Right renal pelvis (tissue), 4 donors: ENCODE results near the gene PDE11A. TPM values are rescaled to one million over a fixed set of nuclear protein-coding genes. Genes with fewer than 3 reads are reported as not detected.

Experiments
- DNase-seq, 4 donors: peaks; one replicate each; pipeline ENCODE4 v3.0.0-alpha.2; 2013; ENCODE audit warnings: low read depth in 4 of 4, low spot score in 3 of 4, missing footprints in 1 of 4
- polyA plus RNA-seq, 4 donors: library from polyadenylated mRNA; unstranded; fragments of 120-200 nt; gene quantifications; one replicate each; pipeline ENCODE4 v1.2.1, GENCODE V29; 2013; ENCODE audit not compliant: insufficient read length in 4 of 4

Gene PDE11A
- polyA plus RNA-seq, 4 donors: 4.7 to 8.6 (median 7.1) TPM

DNA sequence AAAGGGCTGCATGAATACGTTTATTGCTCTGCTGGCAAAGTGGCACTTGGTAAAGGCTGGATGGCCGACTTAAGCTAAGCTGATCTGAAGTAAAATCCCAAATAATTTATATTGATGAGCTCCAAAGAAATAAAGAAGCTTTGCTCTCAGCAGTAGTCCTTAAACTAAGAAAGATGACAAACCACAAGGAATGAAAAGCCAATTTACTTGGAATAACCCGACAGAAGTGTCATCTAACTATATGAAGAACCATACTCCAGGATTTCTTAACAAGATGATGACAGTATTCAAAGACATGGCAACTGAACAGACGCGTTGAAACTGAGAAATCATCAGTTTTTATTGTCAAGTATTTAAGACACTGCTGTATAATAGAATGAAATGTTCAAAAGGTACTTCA lies 294.1 kb downstream of the PDE11A start:
- no peak for DNase-seq

DNA sequence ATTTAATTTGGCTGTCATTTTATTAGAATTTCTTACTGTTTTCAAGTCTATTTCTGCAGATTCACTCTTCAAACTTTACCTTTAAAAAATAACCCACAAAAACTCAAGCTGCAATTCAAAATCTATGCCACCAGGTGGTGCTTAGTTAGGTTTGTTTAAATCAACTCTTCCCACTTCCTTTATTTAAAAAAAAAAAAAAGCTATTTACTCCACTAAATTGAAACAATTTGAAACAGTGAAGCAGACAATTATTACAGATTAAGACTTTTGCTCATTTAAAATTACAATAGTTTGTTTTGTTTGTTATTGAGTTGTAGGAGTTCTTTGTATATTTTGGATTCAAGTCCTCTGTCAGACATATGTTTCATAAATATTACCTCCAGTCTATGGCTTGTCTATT lies 300.0 kb downstream of the PDE11A start:
- DNase-seq: no peak

DNA sequence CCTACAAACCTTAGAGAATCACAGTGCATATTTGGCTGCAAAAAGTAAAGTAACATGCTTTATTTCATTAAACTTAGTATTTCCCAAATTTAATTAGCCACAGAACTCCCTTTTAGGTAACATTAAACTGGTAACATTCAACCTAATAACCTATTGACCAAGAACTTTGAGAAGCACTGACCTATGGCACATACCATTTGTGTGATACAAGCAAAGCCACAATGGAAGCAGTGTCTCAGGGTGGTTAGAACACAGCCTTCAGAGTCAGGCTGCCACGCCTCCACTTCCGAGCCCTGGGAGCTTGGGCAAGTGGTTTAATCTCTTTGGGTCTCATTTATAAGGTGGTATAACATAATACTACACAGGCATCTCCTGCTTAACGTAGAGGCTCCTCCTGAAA lies 301.4 kb downstream of the PDE11A start:
- no peak for DNase-seq

DNA sequence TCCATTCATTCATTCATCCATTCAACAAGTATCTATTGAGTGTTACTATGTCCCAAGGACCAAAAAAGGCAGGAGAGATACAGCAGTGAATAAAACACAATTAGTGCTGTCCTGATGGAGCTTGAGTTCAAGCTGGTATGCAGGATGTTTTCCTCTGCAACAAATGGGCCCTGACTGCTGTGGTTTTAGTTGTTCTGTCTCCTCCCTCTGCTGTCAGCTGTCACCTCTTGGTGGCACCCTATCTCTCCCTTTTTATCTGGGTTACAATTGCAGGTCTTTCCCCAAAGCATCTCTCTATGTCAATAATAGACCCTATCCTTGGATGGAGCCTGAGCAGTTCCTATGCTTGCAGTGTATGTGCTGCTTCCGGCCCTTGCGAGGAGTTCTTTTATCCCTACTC lies 304.8 kb downstream of the PDE11A start:
- DNase-seq: no peak

DNA sequence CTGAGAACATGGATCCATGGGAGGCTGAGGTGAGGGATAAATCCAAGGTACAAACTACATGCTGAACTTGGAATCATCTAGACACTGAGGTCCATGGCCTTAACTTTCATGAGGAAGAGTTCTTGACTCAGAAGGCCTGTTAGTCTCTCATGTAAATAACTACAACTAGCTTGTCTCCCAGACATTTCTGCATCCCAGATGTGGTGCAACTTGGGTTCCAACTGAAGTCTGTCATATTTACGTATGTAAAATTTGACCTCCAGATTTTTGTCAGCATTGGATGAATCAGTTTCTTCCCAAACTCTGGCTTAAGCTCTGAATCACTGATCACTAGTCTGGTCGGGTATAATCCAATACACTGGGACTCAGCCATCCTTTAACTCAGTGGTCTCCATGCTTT lies 306.9 kb downstream of the PDE11A start:
- no peak for DNase-seq

DNA sequence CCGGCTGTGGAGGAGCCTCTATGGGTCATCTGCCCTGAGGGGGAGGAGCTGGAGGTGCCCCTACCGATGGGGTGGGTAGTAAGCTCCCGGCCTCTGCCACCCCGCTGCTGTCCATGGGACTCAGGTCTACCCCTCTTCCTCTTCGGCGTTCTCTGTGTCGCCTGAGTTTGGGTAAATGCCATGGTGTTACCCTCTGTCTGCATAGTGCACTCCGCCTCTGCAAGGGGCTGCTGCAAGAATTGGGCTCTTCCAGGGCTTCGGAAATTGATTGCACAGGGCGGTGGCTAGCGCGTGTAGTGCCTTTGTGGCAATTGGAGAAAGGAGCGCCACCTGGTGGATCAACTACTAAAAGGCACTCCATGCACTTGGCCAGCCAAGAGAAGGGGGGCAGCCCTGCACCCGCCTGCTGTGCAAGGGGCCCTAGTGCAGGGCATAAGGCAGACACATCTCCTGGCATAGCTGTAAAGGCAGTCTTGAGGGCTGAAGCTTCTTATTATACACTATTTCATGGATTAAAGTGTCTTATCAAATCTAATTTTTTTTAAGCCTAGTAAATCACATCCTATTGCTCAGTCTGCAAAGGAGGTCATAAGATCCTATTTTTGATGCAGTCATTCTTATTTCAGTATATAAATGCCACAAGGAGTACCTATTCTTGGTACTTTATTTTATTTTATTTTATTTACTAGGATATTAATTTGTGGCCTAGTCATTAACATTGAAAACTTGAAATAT lies 308.9 kb downstream of the PDE11A start:
- peak; percentile 73 to 78 (median 75) for DNase-seq

DNA sequence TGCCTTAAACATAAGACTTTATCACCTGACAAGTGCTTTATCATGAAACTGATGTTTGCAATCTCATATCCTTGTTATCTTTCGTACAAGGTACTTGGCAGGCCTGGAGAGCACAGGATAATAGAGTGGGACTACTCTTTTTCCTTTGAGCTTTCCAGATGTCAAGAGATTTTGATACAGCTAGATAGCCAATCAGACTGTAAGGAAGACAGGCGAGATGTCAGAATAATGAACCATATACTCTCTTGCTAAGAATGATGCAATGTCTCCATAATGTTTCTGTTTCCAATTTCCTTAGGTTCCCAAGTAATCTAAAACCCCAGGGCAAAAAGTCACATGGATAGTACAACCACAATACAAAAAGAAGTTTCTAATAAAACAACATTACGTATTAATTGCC lies 313.1 kb downstream of the PDE11A start:
- no peak for DNase-seq

DNA sequence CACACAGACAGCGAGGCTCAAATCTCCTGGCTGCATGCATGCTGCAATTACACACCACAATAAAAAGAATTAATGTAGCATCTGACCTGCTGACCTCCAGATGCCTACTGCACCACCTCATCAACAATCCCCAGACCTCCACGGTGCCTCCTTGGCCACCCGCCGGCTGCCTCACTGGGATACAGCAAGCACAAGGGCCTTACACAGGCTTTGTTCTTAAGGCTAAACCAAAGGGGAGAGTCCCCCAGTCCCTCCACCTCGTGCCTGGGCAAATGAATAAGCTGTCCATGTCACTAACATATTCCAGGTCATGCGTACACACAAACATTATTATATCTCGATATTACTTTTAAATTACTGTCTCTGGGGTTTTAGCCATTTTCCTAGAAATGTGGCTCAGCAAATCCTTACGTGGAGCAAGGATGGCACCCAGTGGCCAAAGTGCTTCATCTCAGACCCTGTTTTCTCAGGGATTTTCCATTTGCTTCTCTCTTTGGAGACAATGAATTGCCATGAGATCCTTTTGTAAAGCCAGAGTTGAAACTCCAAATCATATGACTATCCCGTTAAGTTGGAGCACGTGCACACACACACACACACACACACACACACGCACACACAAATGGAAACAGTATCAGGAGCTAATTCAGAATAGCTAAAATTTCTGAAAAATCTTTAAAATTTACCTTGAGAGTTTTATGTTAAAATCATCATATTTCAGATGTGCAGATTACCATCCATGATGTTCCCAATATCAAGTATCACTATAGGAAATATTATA lies 313.8 kb downstream of the PDE11A start:
- peak; percentile 52 to 69 (median 63) for DNase-seq

DNA sequence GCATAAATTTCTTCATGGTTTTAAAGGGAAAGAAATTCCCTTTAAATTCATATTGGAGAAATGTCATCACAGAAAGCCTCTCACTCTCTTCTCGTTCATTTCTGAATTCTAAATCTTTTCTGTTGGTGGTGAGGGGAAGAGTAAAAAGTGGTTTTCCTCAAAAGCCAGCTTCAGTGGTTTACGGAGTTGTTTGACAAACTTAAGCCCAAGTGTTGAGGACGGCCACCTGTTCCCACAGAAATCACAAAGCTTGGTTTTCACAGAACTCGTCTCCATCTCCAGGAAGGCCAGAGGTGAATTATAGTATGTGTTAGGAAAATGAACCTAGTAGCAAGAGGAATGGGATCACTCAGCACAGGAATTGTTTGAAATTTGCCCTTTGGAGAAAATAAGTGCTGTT lies 316.2 kb downstream of the PDE11A start:
- no peak for DNase-seq

DNA sequence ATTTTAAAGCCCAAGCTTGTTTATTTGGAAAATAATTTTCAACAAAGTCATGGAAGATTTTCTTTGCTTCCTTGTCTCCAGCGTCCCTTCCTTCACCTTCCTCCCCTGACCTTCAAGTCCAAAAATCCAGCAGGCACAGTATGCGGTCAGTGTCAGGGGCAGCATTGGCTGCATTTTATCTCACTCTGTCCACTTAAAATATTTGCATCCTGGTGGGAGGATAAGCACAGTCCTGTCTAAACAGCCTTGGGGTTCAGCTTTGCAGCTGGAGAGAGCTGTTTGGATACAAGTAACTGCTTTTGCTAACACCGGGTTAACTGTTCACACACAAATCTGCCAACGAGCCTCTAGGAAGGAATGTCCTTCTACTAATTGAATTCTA lies 318.1 kb downstream of the PDE11A start:
- DNase-seq: peak; percentile 60 to 87 (median 80)

DNA sequence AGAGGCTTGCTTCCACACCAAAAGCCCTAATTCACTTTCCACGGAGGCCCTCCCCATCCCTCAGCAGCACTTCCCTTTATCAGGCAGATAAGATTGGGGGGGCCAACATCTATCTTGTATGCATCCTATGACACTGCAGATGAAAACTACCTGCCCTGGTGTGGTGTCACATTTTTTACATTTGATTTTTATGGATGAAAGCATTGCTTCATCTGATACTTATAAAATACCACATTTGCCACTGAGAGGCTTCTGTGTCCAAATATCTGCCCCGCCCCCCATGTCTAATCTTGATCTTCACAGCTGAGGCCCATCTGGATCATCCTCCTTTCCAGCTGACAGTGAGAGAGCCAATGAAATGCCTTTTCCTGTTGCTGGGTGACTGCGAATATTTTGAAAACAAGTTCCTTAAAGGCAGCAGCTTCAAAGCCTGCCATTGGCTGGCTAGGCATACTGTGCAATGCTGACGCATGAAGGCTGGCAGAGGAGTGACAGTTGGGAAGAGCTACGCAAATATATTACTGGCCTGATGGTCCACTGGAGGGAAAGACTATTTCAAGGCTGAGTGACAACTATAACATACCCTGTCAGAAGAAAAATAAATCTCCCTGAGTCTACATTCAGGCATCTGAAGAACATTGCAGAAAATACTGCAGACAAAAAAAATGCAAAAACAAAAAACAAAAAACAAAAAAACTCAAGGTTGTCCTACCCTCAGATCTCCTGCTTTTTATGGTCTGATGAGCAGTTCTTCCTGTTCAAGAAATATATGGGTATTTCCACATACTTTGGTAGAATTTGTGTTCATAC lies 318.7 kb downstream of the PDE11A start:
- peak; percentile 77 to 91 (median 88) for DNase-seq

DNA sequence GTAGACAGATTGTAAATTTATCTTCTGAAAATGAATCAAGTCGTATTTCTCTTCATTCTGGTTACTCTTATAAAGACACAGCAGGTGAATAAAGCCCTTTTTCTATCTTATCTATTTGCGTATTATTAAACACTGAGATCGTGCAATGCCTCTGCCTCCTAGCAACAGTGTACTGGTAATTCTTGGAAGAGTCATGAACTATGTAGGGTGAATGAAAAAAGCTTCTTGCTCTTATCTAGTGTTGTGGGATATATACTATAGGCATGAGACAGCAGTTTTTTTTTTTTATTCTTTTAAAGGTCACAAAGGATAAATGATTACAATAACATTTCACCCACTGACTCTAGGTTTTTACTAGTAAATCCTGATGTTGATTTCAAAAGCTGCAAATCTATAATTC lies 324.2 kb downstream of the PDE11A start:
- no peak for DNase-seq

DNA sequence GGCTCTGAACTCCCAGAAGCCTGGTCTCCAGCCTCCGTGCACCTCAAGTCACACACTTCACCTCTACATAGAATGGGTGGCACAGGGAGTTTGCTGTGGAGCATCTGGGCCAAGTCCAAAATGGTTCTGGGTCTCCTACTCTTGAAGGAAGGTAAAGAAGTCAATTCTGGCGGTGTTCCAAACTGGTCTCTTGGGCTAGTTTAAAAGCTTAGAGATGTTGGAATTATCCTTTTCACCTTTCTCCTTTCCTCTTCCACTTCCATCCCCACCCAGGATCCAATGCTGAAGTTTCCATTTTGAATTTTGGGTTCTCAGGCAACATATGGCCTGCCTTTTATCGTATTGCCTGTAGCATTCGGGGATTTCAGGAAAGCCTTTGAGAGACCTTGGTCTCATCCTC lies 325.2 kb downstream of the PDE11A start:
- DNase-seq: no peak

DNA sequence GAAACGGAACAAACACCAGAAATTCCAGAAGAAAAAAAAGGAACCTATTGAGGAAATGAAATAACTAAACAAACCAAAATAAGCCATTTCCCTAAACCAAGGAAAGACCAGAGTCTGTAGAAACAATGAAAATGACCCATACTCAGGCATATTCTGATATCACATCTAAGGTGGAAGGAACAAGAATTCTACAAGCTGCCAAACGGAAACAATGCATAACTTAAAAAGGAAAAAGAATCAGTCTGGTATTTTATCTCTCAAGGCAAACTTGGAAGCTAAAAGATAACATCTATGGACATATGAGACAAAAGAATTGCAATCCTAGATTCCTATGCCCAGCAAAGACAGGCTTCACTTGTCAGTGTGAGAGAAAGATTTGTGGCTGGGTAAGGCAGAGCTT lies 326.2 kb downstream of the PDE11A start:
- DNase-seq: no peak

DNA sequence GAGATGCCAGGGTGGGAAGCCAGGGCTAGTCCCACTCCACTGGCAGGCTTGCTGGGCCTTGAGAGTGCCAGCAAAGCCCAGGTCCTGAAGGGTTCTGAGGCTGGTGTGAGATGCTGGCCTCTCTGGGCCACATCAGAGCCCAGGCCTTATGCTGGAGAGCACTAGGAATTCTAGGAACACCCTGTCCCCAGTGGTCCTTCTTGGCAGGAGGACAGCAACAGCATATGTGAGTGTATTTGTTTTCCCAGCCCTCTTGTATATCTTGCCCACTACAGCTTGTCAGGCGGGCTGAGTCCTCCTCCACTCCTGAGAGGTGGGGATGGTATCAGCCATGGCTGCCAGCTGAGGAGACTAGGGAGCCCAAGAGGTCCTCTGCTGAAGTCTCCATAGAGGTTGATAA lies 327.0 kb downstream of the PDE11A start:
- DNase-seq: no peak

DNA sequence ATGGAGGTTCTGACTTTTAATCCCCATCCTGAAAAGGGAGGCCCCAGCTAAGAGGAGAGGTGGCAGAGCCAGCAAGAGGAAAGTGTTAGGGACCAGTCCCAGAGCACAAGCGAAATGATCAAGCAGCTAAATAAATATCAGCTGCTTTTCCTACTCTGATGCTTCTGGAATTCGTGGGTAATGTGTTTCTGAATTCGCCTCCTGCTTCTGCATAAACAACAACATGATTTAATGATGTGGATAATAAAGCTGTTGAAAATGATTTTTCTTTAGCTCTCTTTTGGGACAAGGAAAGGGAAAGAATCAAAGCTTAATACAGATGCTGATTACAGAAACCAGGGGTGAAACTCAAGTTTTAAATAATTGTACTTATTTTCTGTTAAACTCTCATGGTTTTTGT lies 329.7 kb downstream of the PDE11A start:
- no peak for DNase-seq

DNA sequence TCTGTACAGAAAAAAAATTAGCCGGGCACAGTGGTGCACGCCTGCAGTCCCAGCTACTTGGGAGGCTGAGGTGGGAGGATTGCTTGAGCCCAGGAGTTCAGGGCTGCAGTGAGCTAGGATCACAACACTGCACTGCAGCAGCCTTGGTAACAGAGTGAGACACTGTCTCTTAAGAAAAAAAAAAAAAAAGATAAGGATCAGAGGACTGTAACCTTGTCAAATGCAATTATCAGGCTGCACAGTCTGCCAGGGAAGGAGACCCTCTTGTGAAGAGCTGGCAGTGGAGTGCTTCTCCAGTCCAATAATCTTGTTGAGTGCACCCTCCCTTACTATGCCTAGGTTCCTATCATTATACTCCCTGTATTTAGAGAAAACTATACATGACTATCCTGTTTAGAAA lies 330.7 kb downstream of the PDE11A start:
- no peak for DNase-seq

DNA sequence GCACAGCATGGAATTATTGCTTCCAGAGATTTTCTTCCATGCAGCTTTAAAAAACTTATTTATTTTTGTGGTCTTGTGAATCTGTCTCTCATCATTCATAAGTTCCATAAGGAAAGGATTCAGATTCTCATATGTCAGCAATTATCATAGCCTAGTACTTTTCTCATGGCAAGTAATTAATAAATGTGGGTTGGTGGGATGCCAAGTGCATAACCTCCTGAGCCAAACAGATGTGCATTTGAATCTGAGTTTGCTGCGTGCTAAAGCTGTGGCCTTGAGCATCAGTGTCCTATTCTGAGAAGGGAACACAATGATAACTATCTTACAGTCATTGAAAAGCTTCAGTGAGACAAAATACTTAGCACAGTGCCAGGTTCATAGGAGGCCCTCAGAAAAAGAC lies 331.9 kb downstream of the PDE11A start:
- no peak for DNase-seq

DNA sequence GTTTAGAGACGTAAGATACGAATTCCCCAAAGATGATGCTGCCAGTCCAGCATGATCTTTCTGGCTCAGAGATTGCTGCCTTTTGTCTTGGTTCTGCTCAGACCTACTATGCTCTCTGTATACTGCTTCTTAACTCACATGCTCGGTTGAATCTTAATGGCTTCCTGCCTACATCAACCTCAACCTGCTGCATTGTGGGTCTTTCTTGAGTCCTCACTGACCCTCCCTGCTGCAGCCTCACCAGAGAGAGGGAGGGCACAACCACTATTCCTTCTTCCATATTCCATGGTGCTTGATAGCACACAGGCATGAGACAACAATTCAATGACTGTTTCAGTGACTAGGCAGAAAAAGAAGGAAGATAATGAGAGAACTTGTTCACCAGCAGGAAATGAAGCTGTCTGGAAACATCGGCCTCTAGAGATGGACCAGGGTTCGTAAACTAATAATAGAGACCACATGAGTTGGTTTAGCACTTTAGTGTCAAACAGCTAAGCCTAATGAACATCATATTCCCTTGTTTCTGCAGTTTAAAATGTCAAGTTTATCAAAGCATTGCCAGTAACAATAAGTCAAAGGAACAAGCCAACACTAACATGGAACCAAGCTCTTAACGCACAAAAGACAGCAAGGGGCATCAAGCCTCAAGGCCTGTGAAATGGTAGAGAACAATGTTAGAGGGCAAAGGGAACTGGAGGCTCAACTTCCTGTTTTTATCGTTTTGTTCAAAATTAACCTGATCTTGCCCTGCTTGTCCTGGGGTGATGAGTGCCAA lies 333.9 kb downstream of the PDE11A start:
- DNase-seq: no peak

DNA sequence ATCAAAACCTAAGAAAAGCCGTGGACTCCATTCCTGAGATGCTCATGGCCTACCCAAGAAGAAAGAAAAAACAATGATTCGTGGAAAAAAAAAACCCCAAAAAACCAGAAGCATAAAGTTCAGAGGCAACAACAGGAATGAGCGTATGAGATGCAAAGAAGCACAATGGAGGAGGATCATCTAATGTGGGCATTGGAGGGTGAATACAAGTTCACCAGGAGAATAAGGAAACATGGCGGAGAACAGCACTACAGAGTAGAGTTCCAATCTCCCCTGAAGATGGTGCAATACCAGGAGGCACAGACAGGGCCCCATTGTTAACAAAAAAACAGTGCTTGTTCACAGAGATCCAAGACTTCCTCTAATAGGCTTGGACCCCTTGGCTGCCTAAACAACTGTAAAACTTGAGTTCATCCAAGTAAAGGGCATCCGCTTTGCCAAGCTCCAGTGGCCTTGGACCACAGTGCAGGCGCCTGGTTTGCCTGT lies 337.2 kb downstream of the PDE11A start:
- no peak for DNase-seq
